Measurements from ENCODE around the gene SCG5.

Gene SCG5

GRCh38 chr15:32716915-32717425 is 75.5 kb downstream of the SCG5 start:
- H3K9me3 ChIP-seq (ENCODE audit: insufficient read depth, low read depth, low read length) = no peaks in the 10 kb centered on the region
- no peak overlapping the region for H3K4me3 ChIP-seq (ENCODE audit: low read length, poor library complexity, severe bottlenecking)
- no peak overlapping the region for H3K9ac ChIP-seq (ENCODE audit: low read depth, low read length, poor library complexity, severe bottlenecking)
- peaks cover 15% of the 10 kb centered on the region for H3K4me1 ChIP-seq (ENCODE audit: insufficient read depth, low read length, poor library complexity, severe bottlenecking)
- no peak overlapping the region for H3K4me2 ChIP-seq (ENCODE audit: low read depth, low read length, poor library complexity, severe bottlenecking)
- H3K79me2 ChIP-seq (ENCODE audit: insufficient read depth, low read length) = no peaks in the 10 kb centered on the region
- H2AFZ ChIP-seq (ENCODE audit: low read length) = no peak overlapping the region
- no peaks in the 10 kb centered on the region for H3F3A ChIP-seq (ENCODE audit: low read depth)
- H3K9me2 ChIP-seq (replicated peaks; ENCODE audit: low read depth, low read length) = no peaks in the 10 kb centered on the region
- no peaks in the 10 kb centered on the region for H3K36me3 ChIP-seq (ENCODE audit: insufficient read depth, low read length)
- H3K27me3 ChIP-seq (ENCODE audit: insufficient read depth, low read length, poor library complexity, severe bottlenecking) = no peaks in the 10 kb centered on the region
- TF ChIP-seq EZH2phosphoT487 (IDR thresholded peaks at IDR 0.05; ENCODE audit: borderline replicate concordance) (no peak), CTCF (conservative IDR thresholded peaks at IDR 0.05; ENCODE audit: low read length) (no peak)
- H4K20me1 ChIP-seq (ENCODE audit: insufficient read depth, low read length, poor library complexity, severe bottlenecking) = no peaks in the 10 kb centered on the region

DNA sequence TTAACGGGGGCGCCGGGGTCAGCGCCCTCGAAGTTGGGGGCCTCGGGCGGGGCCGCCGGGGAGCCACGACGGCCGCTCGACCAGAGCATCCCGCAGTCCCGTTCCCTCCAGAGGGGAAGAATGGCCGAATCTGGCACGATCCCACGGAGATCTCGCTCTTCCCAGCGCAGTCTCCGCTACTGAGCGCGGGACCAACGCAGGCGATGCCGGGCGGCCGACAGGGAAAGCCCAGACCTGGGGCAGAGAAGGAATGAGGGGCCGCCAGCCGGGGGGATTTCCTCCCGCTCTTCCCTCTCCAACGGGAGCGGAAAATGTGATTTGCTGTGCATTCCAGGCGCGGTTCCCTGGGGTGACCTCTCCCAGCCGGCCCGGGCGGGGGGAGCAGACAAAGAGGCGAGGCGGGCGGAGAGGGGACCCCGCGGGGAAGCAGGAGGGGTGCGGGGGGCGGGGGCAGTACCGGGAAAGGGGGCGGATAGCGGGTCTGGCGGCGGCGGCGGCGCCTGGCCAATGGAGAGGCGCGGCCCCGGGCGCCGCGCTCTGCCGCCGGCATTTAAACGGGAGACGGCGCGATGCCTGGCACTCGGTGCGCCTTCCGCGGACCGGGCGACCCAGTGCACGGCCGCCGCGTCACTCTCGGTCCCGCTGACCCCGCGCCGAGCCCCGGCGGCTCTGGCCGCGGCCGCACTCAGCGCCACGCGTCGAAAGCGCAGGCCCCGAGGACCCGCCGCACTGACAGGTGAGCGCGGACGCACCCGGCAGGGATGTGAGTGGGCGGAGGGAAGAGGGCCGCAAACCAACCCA is 76.1 kb downstream of the SCG5 start, which contains the start of gene GREM1:
Gene GREM1 (plus strand): TSS at position 579 of the 801 bp plus-strand sequence. CDS start 12,687 bp downstream, outside the sequence.
- H3K36me3 ChIP-seq (ENCODE audit: insufficient read depth, low read length) = no peaks in the 10 kb centered on the region
- H3K79me2 ChIP-seq (ENCODE audit: insufficient read depth, low read length) = no peaks in the 10 kb centered on the region
- H2AFZ ChIP-seq (ENCODE audit: low read length) = no peak within 1 kb of the TSS
- peaks cover 15% of the 10 kb centered on the region for H3K4me1 ChIP-seq (ENCODE audit: insufficient read depth, low read length, poor library complexity, severe bottlenecking)
- no peaks in the 10 kb centered on the region for H3K9me2 ChIP-seq (replicated peaks; ENCODE audit: low read depth, low read length)
- TF ChIP-seq EZH2phosphoT487 (IDR thresholded peaks at IDR 0.05; ENCODE audit: borderline replicate concordance) (no peak), CTCF (conservative IDR thresholded peaks at IDR 0.05; ENCODE audit: low read length) (no peak)
- H3K9me3 ChIP-seq (ENCODE audit: insufficient read depth, low read depth, low read length) = no peaks in the 10 kb centered on the region
- H3K9ac ChIP-seq (ENCODE audit: low read depth, low read length, poor library complexity, severe bottlenecking) = no peak within 1 kb of the TSS
- H3K27me3 ChIP-seq (ENCODE audit: insufficient read depth, low read length, poor library complexity, severe bottlenecking) = no peaks in the 10 kb centered on the region
- no peak within 1 kb of the TSS for H3K4me2 ChIP-seq (ENCODE audit: low read depth, low read length, poor library complexity, severe bottlenecking)
- no peak within 1 kb of the TSS for H3K4me3 ChIP-seq (ENCODE audit: low read length, poor library complexity, severe bottlenecking)
- H4K20me1 ChIP-seq (ENCODE audit: insufficient read depth, low read length, poor library complexity, severe bottlenecking) = no peaks in the 10 kb centered on the region
- H3F3A ChIP-seq (ENCODE audit: low read depth) = no peaks in the 10 kb centered on the region

GRCh38 chr15:32718227-32718820 is 76.8 kb downstream of the SCG5 start:
- Histone ChIP-seq H3K9me2 (replicated peaks; ENCODE audit: low read depth, low read length) (no peaks in the 10 kb centered on the region), H3K9ac (ENCODE audit: low read depth, low read length, poor library complexity, severe bottlenecking) (no peak overlapping the region), H3K9me3 (ENCODE audit: insufficient read depth, low read depth, low read length) (no peaks in the 10 kb centered on the region), H3K4me3 (ENCODE audit: low read length, poor library complexity, severe bottlenecking) (no peak overlapping the region), H3F3A (ENCODE audit: low read depth) (no peaks in the 10 kb centered on the region), H4K20me1 (ENCODE audit: insufficient read depth, low read length, poor library complexity, severe bottlenecking) (no peaks in the 10 kb centered on the region), H3K79me2 (ENCODE audit: insufficient read depth, low read length) (no peaks in the 10 kb centered on the region), H3K27me3 (ENCODE audit: insufficient read depth, low read length, poor library complexity, severe bottlenecking) (no peaks in the 10 kb centered on the region), H2AFZ (ENCODE audit: low read length) (no peak overlapping the region), H3K36me3 (ENCODE audit: insufficient read depth, low read length) (no peaks in the 10 kb centered on the region), H3K4me2 (ENCODE audit: low read depth, low read length, poor library complexity, severe bottlenecking) (no peak overlapping the region), H3K4me1 (ENCODE audit: insufficient read depth, low read length, poor library complexity, severe bottlenecking) (peaks cover 15% of the 10 kb centered on the region)
- TF ChIP-seq CTCF (conservative IDR thresholded peaks at IDR 0.05; ENCODE audit: low read length) = no peak
- TF ChIP-seq EZH2phosphoT487 (IDR thresholded peaks at IDR 0.05; ENCODE audit: borderline replicate concordance) = no peak
